ENCODE results near the gene SPRED3. TPM values are rescaled to one million over a fixed set of nuclear protein-coding genes. Genes with fewer than 3 reads are reported as not detected.

The SPRED3 gene
- total and polyA plus RNA-seq, 2 of the 8 experiments (the other 6 are each of a cell fraction or from before 2014, with no cell fraction given): 8.1 to 10.3 TPM

- TF ChIP-seq EP300 (IDR thresholded peaks at IDR 0.05; ENCODE audit: borderline replicate concordance in 1 of 2, low read depth in 2 of 2, low read length in 2 of 2): no peak
- no peak for TF ChIP-seq SAP30 (IDR thresholded peaks at IDR 0.05; ENCODE audit: insufficient read depth, insufficient replicate concordance, low read length)
- TF ChIP-seq ZNF274 (IDR thresholded peaks at IDR 0.05; ENCODE audit: borderline replicate concordance, extremely low read depth, low read length): no peak
- TF ChIP-seq TCF12 (IDR thresholded peaks at IDR 0.05; ENCODE audit: low read depth, low read length): no peak
These were observed 41.3 kb downstream of the SPRED3 start (continued) for GRCh38 chr19:38429811-38430156.
